GM18498 (cell line): Measurements from ENCODE around the gene ALDOA.
"Not testable (repeated sequence)": the region's sequence is repeated elsewhere in the genome, so short reads cannot be mapped to it uniquely, and the experiment has no call there.

Experiments used
- ATAC-seq: cut with Tn5 transposase; IDR thresholded peaks from one replicate; pipeline ENCODE4 v1.9.1; 2021; ENCODE audit warnings: mild to moderate bottlenecking, moderate library complexity; ENCODE audit not compliant: unreplicated experiment

The ALDOA gene

DNA sequence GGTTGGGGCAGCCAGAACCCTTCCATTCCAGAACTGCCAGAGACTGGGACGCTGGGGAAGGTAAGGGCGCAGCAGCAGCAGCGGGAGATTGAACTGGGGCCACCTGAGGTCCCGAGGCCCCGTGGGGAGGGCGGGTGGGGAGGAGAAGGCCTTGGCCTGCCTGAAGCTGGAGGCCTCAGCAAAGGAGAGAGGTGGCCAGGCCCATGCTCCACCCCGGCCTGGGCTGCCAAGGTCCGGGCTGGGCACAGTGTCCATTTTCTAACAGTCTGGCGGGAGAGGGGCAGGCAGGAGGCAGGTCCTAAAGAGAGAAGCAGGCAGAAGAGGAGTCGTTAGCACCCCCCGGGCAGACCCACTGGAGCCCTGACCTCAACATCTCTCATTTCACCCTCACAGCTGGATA is 48.9 kb downstream of the ALDOA start:
- no peak for ATAC-seq

DNA sequence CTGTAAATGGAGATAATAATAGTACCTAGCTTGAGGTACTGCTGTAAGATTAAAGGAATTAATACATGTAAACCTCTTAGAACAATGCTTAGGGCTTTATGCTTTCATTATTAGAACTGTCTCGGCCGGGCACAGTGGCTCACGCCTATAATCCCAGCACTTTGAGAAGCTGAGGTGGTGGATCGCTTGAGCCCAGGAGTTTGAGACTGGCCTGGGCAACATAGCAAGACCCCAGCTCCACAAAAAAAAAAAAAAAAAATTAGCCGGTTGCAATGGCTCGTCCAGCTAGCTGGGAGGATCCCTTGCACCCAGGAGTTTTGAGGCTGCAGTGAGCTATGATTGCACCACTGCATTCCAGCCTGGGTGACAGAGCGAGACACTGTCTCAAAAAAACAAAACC is 49.3 kb downstream of the ALDOA start:
- not testable (repeated sequence) for ATAC-seq

DNA sequence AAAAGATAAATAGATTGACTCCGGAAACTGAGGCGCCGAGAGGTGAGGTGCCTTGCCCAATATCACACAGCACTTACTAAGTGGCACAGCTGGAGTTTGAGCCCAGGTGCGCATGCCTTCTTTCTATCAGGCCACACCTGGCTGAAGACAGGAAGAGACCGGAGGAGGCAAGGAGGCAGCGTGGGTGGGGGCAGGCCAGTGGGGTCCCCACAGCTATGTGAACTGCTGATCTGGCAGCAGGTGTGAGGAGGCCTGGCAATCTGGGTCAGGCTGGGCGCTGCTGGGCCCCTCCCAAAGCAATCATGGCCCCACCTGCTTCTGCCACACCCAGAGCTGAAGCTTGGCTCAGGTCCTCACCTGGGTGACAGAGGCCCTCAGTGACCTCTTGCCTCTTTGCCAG is 49.7 kb downstream of the ALDOA start:
- ATAC-seq, result no peak

GRCh38 chr16:30116291-30117207 is 51.0 kb downstream of the ALDOA start:
- ATAC-seq, result no peak

DNA sequence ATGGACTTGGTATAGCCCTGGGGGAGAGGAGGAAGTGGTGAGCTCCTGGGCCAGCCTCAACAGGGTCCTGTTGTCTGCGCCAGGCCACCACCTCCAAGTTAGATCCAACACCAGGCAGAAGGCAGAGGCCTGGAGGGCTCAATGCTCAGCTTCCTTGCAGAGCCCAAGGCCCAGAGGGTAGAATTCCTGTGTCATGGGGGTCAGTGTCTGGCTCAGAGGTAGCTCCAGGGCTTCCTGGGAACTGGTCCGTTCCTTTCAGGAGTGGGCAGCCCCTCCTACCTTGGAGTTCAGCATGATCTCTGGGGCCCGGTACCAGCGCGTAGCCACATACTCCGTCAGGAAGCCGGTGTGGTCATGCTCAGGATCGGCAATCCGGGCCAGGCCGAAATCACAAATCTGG is 52.2 kb downstream of the ALDOA start:
- no peak for ATAC-seq

- ATAC-seq, result no peak
Measured at GRCh38 chr16:30119428-30119827, 53.9 kb downstream of the ALDOA start.
